GM12878 (cell line): Measurements from ENCODE around the gene ARID3A. TPM values are rescaled to one million over a fixed set of nuclear protein-coding genes. Genes with fewer than 3 reads are reported as not detected.

Experiments used
- BCL11A ChIP-seq: IDR thresholded peaks from 2 replicates; pipeline ENCODE4 v1.6.1; 2011; ENCODE audit warnings: low read depth, low read length
- BHLHE40 ChIP-seq, 2 experiments: fragments of 450-650 bp in 1 of 2; IDR thresholded peaks; 2 replicates each; pipeline ENCODE4 v1.6.1; 2011 to 2017; ENCODE audit warnings: low read depth in 2 of 2, borderline replicate concordance in 1 of 2, improper control_type of control experiment in 1 of 2, low read length in 1 of 2, mild to moderate bottlenecking in 1 of 2
- BRCA1 ChIP-seq: IDR thresholded peaks from 2 replicates; pipeline ENCODE4 v1.6.1; 2011; ENCODE audit warnings: low read depth, low read length, improper control_type of control experiment
- HDAC2 ChIP-seq: fragments of 200-600 bp; sonication (generic); IDR thresholded peaks from 2 replicates; pipeline ENCODE4 v1.6.1; 2017
- NFXL1 ChIP-seq: fragments of 450-650 bp; IDR thresholded peaks from 2 replicates; pipeline ENCODE4 v1.6.1; 2017; ENCODE audit warnings: antibody characterized with exemption, mild to moderate bottlenecking, borderline replicate concordance
- PAX5 ChIP-seq: IDR thresholded peaks from 2 replicates; pipeline ENCODE4 v1.6.1; 2011; ENCODE audit warnings: low read depth, low read length, borderline replicate concordance
- PKNOX1 ChIP-seq: fragments of 450-650 bp; IDR thresholded peaks from 2 replicates; pipeline ENCODE4 v1.6.1; 2016; ENCODE audit warnings: mild to moderate bottlenecking
- POLR2A ChIP-seq: IDR thresholded peaks from 2 replicates; pipeline ENCODE4 v1.6.1; 2011; ENCODE audit warnings: low read depth, mild to moderate bottlenecking, low read length
- RAD21 ChIP-seq: IDR thresholded peaks from 2 replicates; pipeline ENCODE4 v1.6.1; 2011; ENCODE audit warnings: mild to moderate bottlenecking, low read depth, low read length, moderate library complexity; ENCODE audit not compliant: insufficient read depth
- RBBP5 ChIP-seq: fragments of 200-600 bp; sonication (generic); conservative IDR thresholded peaks from 2 replicates; pipeline ENCODE4 v1.6.1; 2016
- RFX5 ChIP-seq: IDR thresholded peaks from 2 replicates; pipeline ENCODE4 v1.6.1; 2011; ENCODE audit warnings: low read depth, low read length, improper control_type of control experiment
- SIN3A ChIP-seq: IDR thresholded peaks from 2 replicates; pipeline ENCODE4 v1.6.1; 2012; ENCODE audit warnings: low read depth, low read length, improper control_type of control experiment
- SMAD5 ChIP-seq: IDR thresholded peaks from 2 replicates; pipeline ENCODE4 v1.6.1; 2016; ENCODE audit warnings: antibody characterized with exemption, low read depth
- STAT1 ChIP-seq: fragments of 450-650 bp; conservative IDR thresholded peaks from 2 replicates; pipeline ENCODE4 v1.6.1; 2014; ENCODE audit warnings: antibody characterized with exemption, mild to moderate bottlenecking
- STAT3 ChIP-seq: IDR thresholded peaks from 2 replicates; pipeline ENCODE4 v1.6.1; 2011; ENCODE audit warnings: low read depth, low read length, improper control_type of control experiment
- TAF1 ChIP-seq: IDR thresholded peaks from 2 replicates; pipeline ENCODE4 v1.6.1; 2011; ENCODE audit warnings: mild to moderate bottlenecking, low read depth, low read length, borderline replicate concordance
- YBX1 ChIP-seq: fragments of 450-650 bp; IDR thresholded peaks from 2 replicates; pipeline ENCODE4 v1.6.1; 2016; ENCODE audit warnings: antibody characterized with exemption
- YY1 ChIP-seq: IDR thresholded peaks from 2 replicates; pipeline ENCODE4 v1.6.1; 2011; ENCODE audit warnings: low read depth, mild to moderate bottlenecking, low read length
- ZNF384 ChIP-seq: IDR thresholded peaks from 2 replicates; pipeline ENCODE4 v1.6.1; 2012; ENCODE audit warnings: low read depth, mild to moderate bottlenecking, low read length, improper control_type of control experiment, borderline replicate concordance
- polyA plus RNA-seq, 11 experiments: library from polyadenylated mRNA; depleted of rRNA in 4 of 11; unstranded in 6 of 11; stranded (reverse) in 5 of 11; fragments of >200 nt; fragmentation: Nextera tagmentation in 4 of 11; fragmentation: Illumina TruSeq in 1 of 11; extraction: Ambion mirVana in 4 of 11; extraction: Trizol in 1 of 11; gene quantifications; 1 replicate in 1 of 11; 2 replicates in 10 of 11; pipeline versions ENCODE4 v1.2.1 to v1.2.3, GENCODE V29; 2011 to 2016; ENCODE audit warnings: inconsistent platforms in 2 of 11, missing spikeins in 2 of 11, low read depth in 1 of 11
- total RNA-seq, 4 experiments: library from RNA; depleted of rRNA in 3 of 4; stranded (reverse); fragments of >200 nt in 3 of 4; fragmentation: Illumina TruSeq in 1 of 4; extraction: Trizol in 1 of 4; gene quantifications; 2 replicates each; pipeline versions ENCODE4 v1.2.1 to v1.2.3, GENCODE V29; 2013 to 2021
- TF ChIP-seq, protein P1 (sequence below): fragments of 450-650 bp; IDR thresholded peaks from 2 replicates; pipeline ENCODE4 v1.6.1; 2017; ENCODE audit warnings: borderline replicate concordance
- TF ChIP-seq, protein P2 (sequence below): fragments of 450-650 bp; IDR thresholded peaks from 2 replicates; pipeline ENCODE4 v1.6.1; 2016; ENCODE audit warnings: mild to moderate bottlenecking, moderate library complexity, borderline replicate concordance
- TF ChIP-seq, protein P3 (sequence below): fragments of 450-650 bp; formaldehyde crosslinking; IDR thresholded peaks from 2 replicates; pipeline ENCODE4 v1.4.0; 2022; ENCODE audit warnings: mild to moderate bottlenecking, moderate library complexity

ARID3A gene
- total and polyA plus RNA-seq, 10 of the 15 experiments (the other 5 are each of a cell fraction or from before 2014, with no cell fraction given), result 0.76 to 70.0 (median 16.7) TPM

GRCh38 chr19:892894-893689, 32.7 kb upstream of the ARID3A start, which contains the start of the genes MED16 and RNU6-9 (continued):
- TF ChIP-seq, protein P1, sequence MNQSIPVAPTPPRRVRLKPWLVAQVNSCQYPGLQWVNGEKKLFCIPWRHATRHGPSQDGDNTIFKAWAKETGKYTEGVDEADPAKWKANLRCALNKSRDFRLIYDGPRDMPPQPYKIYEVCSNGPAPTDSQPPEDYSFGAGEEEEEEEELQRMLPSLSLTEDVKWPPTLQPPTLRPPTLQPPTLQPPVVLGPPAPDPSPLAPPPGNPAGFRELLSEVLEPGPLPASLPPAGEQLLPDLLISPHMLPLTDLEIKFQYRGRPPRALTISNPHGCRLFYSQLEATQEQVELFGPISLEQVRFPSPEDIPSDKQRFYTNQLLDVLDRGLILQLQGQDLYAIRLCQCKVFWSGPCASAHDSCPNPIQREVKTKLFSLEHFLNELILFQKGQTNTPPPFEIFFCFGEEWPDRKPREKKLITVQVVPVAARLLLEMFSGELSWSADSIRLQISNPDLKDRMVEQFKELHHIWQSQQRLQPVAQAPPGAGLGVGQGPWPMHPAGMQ, result no peak
- TF ChIP-seq STAT3 (peak; percentile 100), POLR2A (peak; percentile 89), SIN3A (0 out of 2 replicates have a peak, but pooled peaks have one; percentile 70), RFX5 (no peak), YY1 (peak; percentile 96), ZNF384 (no peak), TAF1 (peak; percentile 64; the same call in 1 of the 2 replicates), BCL11A (no peak), BHLHE40 (IDR thresholded peaks at IDR 0.05; ENCODE audit: borderline replicate concordance in 1 of 2, low read depth in 2 of 2, low read length in 1 of 2) (peak; percentile 20 to 73; a peak in 2 of 4 replicates), SMAD5 (peak; percentile 52; the same call in 1 of the 2 replicates), STAT1 (peak; percentile 82), PAX5 (no peak), YBX1 (no peak), BRCA1 (no peak), NFXL1 (no peak), PKNOX1 (no peak), RBBP5 (0 out of 2 replicates have a peak, but pooled peaks have one; percentile 57), HDAC2 (no peak), RAD21 (no peak)
- TF ChIP-seq, protein P2, sequence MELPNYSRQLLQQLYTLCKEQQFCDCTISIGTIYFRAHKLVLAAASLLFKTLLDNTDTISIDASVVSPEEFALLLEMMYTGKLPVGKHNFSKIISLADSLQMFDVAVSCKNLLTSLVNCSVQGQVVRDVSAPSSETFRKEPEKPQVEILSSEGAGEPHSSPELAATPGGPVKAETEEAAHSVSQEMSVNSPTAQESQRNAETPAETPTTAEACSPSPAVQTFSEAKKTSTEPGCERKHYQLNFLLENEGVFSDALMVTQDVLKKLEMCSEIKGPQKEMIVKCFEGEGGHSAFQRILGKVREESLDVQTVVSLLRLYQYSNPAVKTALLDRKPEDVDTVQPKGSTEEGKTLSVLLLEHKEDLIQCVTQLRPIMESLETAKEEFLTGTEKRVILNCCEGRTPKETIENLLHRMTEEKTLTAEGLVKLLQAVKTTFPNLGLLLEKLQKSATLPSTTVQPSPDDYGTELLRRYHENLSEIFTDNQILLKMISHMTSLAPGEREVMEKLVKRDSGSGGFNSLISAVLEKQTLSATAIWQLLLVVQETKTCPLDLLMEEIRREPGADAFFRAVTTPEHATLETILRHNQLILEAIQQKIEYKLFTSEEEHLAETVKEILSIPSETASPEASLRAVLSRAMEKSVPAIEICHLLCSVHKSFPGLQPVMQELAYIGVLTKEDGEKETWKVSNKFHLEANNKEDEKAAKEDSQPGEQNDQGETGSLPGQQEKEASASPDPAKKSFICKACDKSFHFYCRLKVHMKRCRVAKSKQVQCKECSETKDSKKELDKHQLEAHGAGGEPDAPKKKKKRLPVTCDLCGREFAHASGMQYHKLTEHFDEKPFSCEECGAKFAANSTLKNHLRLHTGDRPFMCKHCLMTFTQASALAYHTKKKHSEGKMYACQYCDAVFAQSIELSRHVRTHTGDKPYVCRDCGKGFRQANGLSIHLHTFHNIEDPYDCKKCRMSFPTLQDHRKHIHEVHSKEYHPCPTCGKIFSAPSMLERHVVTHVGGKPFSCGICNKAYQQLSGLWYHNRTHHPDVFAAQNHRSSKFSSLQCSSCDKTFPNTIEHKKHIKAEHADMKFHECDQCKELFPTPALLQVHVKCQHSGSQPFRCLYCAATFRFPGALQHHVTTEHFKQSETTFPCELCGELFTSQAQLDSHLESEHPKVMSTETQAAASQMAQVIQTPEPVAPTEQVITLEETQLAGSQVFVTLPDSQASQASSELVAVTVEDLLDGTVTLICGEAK, result peak; percentile 88; the same call in 1 of the 2 replicates
- TF ChIP-seq, protein P3, sequence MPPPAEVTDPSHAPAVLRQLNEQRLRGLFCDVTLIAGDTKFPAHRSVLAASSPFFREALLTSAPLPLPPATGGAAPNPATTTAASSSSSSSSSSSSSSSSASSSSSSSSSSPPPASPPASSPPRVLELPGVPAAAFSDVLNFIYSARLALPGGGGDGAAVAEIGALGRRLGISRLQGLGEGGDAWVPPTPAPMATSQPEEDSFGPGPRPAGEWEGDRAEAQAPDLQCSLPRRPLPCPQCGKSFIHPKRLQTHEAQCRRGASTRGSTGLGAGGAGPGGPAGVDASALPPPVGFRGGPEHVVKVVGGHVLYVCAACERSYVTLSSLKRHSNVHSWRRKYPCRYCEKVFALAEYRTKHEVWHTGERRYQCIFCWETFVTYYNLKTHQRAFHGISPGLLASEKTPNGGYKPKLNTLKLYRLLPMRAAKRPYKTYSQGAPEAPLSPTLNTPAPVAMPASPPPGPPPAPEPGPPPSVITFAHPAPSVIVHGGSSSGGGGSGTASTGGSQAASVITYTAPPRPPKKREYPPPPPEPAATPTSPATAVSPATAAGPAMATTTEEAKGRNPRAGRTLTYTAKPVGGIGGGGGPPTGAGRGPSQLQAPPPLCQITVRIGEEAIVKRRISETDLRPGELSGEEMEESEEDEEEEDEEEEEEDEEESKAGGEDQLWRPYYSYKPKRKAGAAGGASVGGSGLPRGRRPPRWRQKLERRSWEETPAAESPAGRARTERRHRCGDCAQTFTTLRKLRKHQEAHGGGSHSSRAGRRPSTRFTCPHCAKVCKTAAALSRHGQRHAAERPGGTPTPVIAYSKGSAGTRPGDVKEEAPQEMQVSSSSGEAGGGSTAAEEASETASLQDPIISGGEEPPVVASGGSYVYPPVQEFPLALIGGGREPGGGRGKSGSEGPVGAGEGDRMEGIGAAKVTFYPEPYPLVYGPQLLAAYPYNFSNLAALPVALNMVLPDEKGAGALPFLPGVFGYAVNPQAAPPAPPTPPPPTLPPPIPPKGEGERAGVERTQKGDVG (CRISPR knock-in tag), result no peak
